ENCODE results near the gene PRSS38.
"Not testable (repeated sequence)": the region's sequence is repeated elsewhere in the genome, so short reads cannot be mapped to it uniquely, and the experiment has no call there.

- TF ChIP-seq CTCF (optimal IDR thresholded peaks at IDR 0.05 in 1 of 3, IDR thresholded peaks at IDR 0.05 in 1 of 3, conservative IDR thresholded peaks at IDR 0.05 in 1 of 3; ENCODE audit: extremely low read depth in 1 of 3, insufficient read depth in 2 of 3, low read length in 3 of 3); EZH2 (IDR thresholded peaks at IDR 0.05; ENCODE audit: low read length): not testable (repeated sequence)
Observed at GRCh38 chr1:227871892-227872291, 56.4 kb downstream of the PRSS38 start.
